Activated CD8-positive, alpha-beta T cell treated with anti-CD3 and anti-CD28 coated beads for 36 hours (primary cell): Measurements from ENCODE around the gene CCDC192. TPM values are rescaled to one million over a fixed set of nuclear protein-coding genes. Genes with fewer than 3 reads are reported as not detected.

Experiments
- ATAC-seq: fragments of 200-7000 bp; cut with Tn5 transposase; one replicate; pipeline ENCODE4 v1.10.0; 2021; ENCODE audit warnings: mild to moderate bottlenecking, moderate library complexity
- CTCF ChIA-PET: fragments of 350-600 bp; sonication (Branson Sonifier 250); formaldehyde crosslinking; loops from one replicate; lab custom pipeline; 2021; ENCODE audit warnings: antibody characterized with exemption; lab: Charles Lee
- POLR2A ChIA-PET: fragments of 350-600 bp; sonication (Branson Sonifier 250); formaldehyde crosslinking; loops from one replicate; lab custom pipeline; 2021; ENCODE audit warnings: antibody characterized with exemption; lab: Charles Lee
- DNase-seq: peaks from one replicate; pipeline ENCODE4 v3.0.0-alpha.2; 2020
- H3K27ac Mint-ChIP-seq: one replicate; pipeline ENCODE4 v1.8.0; 2021; ENCODE audit warnings: mild to moderate bottlenecking, mixed read lengths
- H3K27me3 Mint-ChIP-seq: one replicate; pipeline ENCODE4 v1.8.0; 2021; ENCODE audit warnings: mixed read lengths
- H3K36me3 Mint-ChIP-seq: one replicate; pipeline ENCODE4 v1.8.0; 2021; ENCODE audit warnings: low read depth, mixed read lengths
- H3K4me1 Mint-ChIP-seq: one replicate; pipeline ENCODE4 v1.8.0; 2021; ENCODE audit warnings: low read depth, mixed read lengths
- H3K4me3 Mint-ChIP-seq: one replicate; pipeline ENCODE4 v1.8.0; 2021; ENCODE audit warnings: mild to moderate bottlenecking, moderate library complexity, mixed read lengths
- H3K9me3 Mint-ChIP-seq: one replicate; pipeline ENCODE4 v1.8.0; 2021; ENCODE audit warnings: mixed read lengths
- CTCF ChIP-seq: fragments of 200-600 bp; IDR thresholded peaks from one replicate; pipeline ENCODE4 v1.8.0; 2022; ENCODE audit warnings: antibody characterized with exemption, mild to moderate bottlenecking
- intact Hi-C: fragments of 100-400 bp; cut with micrococcal nuclease; formaldehyde crosslinking; loops from one replicate; pipeline ENCODE4 v1.10.0; 2022
- total RNA-seq, 2 experiments: library from RNA; stranded (reverse); gene quantifications; one replicate each; pipeline ENCODE4 v1.2.3, GENCODE V29; 2021

CCDC192 gene
- total RNA-seq, 2 experiments from 2014 or later = not detected

GRCh38 chr5:127885176-127885575, 182.0 kb downstream of the CCDC192 start:
- H3K36me3 Mint-ChIP-seq = no peaks in the 10 kb centered on the region
- no peaks in the 10 kb centered on the region for H3K4me1 Mint-ChIP-seq
- POLR2A ChIA-PET = interaction anchor here (0.6 kb wide), 1 partner anchor 875 kb away, joined by 3 read pairs; no protein-coding TSS in a partner anchor
- intact Hi-C loops = no loop called here
- H3K27me3 Mint-ChIP-seq = no peaks in the 10 kb centered on the region
- no peaks in the 10 kb centered on the region for H3K9me3 Mint-ChIP-seq
- no peak for TF ChIP-seq CTCF
- no peak for DNase-seq
- no peak overlapping the region for H3K27ac Mint-ChIP-seq
- ATAC-seq = no peak
- CTCF ChIA-PET = interaction anchor here (0.7 to 1.5 kb wide), 5 partner anchors 9 to 322 kb away, joined by 3 to 4 read pairs (median 4); no protein-coding TSS in a partner anchor
- H3K4me3 Mint-ChIP-seq = no peak overlapping the region

GRCh38 chr5:127886081-127886480, 182.9 kb downstream of the CCDC192 start:
- Mint-ChIP-seq H3K9me3 (no peaks in the 10 kb centered on the region), H3K27me3 (no peaks in the 10 kb centered on the region), H3K4me3 (no peak overlapping the region), H3K4me1 (no peaks in the 10 kb centered on the region), H3K36me3 (no peaks in the 10 kb centered on the region), H3K27ac (no peak overlapping the region)
- intact Hi-C loops = no loop called here
- POLR2A ChIA-PET = no interaction called here
- CTCF ChIA-PET = interaction anchor here (1.1 to 1.5 kb wide), 2 partner anchors 10 to 13 kb away, joined by 4 read pairs; no protein-coding TSS in a partner anchor
- no peak for TF ChIP-seq CTCF
- DNase-seq = no peak
- no peak for ATAC-seq

- intact Hi-C loops = no loop called here
- Mint-ChIP-seq H3K4me3 (no peak overlapping the region), H3K9me3 (no peaks in the 10 kb centered on the region), H3K27me3 (no peaks in the 10 kb centered on the region), H3K4me1 (no peaks in the 10 kb centered on the region), H3K27ac (no peak overlapping the region), H3K36me3 (no peaks in the 10 kb centered on the region)
- ChIA-PET POLR2A (no interaction called here), CTCF (no interaction called here)
- DNase-seq (no peak), ATAC-seq (no peak)
- no peak for TF ChIP-seq CTCF
These were observed 184.1 kb downstream of the CCDC192 start for GRCh38 chr5:127887282-127887681.

GRCh38 chr5:127891942-127892341, 188.8 kb downstream of the CCDC192 start:
- no peak overlapping the region for H3K27ac Mint-ChIP-seq
- intact Hi-C loops = no loop called here
- H3K4me1 Mint-ChIP-seq = no peaks in the 10 kb centered on the region
- H3K27me3 Mint-ChIP-seq = no peaks in the 10 kb centered on the region
- DNase-seq = no peak
- no peak for TF ChIP-seq CTCF
- ChIA-PET CTCF (interaction anchor here (1.3 kb wide), 1 partner anchor 10 kb away, joined by 3 read pairs; no protein-coding TSS in a partner anchor), POLR2A (no interaction called here)
- H3K9me3 Mint-ChIP-seq = no peaks in the 10 kb centered on the region
- H3K36me3 Mint-ChIP-seq = no peaks in the 10 kb centered on the region
- no peak overlapping the region for H3K4me3 Mint-ChIP-seq
- ATAC-seq = no peak

GRCh38 chr5:127892467-127893207, 189.4 kb downstream of the CCDC192 start:
- H3K27ac Mint-ChIP-seq = no peak overlapping the region
- no peak for DNase-seq
- CTCF ChIA-PET = interaction anchor here (0.7 kb wide), 1 partner anchor 191 kb away, joined by 3 read pairs; the partner anchor contains the start of gene SLC12A2
- intact Hi-C loops = no loop called here
- H3K36me3 Mint-ChIP-seq = no peaks in the 10 kb centered on the region
- no peak for TF ChIP-seq CTCF
- no peaks in the 10 kb centered on the region for H3K4me1 Mint-ChIP-seq
- no peaks in the 10 kb centered on the region for H3K27me3 Mint-ChIP-seq
- no peaks in the 10 kb centered on the region for H3K9me3 Mint-ChIP-seq
- no peak overlapping the region for H3K4me3 Mint-ChIP-seq
- POLR2A ChIA-PET = no interaction called here
- no peak for ATAC-seq
